Fibroblast of lung (primary cell): Measurements from ENCODE around the gene D2HGDH.

ENCODE experiments used
- CTCF ChIP-seq, 2 donors: IDR thresholded peaks in 1 of 2; conservative IDR thresholded peaks in 1 of 2; 1 replicate in 1 of 2; 2 replicates in 1 of 2; pipeline ENCODE4 v1.5.1; 2011 to 2012; ENCODE audit warnings: low read length in 2 of 2, control low read depth in 1 of 2, inconsistent platforms in 1 of 2, low read depth in 1 of 2, mild to moderate bottlenecking in 1 of 2
- EZH2 ChIP-seq: IDR thresholded peaks from 2 replicates; pipeline ENCODE4 v1.5.1; 2012; ENCODE audit warnings: low read length, control low read depth, mild to moderate bottlenecking; ENCODE audit errors: missing control alignments

- TF ChIP-seq EZH2 (no peak), CTCF (conservative IDR thresholded peaks at IDR 0.05 in 1 of 2, IDR thresholded peaks at IDR 0.05 in 1 of 2; ENCODE audit: low read depth in 1 of 2, low read length in 2 of 2) (no peak)
These were observed 42.1 kb downstream of the D2HGDH start, which contains the start of gene GAL3ST2 for GRCh38 chr2:241776336-241777169.
